Keratinocyte (primary cell): ENCODE data around the gene TLL2. TPM values are rescaled to one million over a fixed set of nuclear protein-coding genes. Genes with fewer than 3 reads are reported as not detected.

ENCODE experiments used
- DNase-seq: peaks from one replicate; pipeline ENCODE4 v3.0.0-alpha.2; 2011; ENCODE audit warnings: low read depth, missing footprints, low spot score
- FAIRE-seq: peaks from 2 replicates; lab custom pipeline; 2011; peaks lifted over from hg19 to GRCh38; lab: Jason Lieb, UNC
- H2AFZ ChIP-seq: 2 replicates; pipeline ENCODE4 v1.6.0; 2012; ENCODE audit warnings: low read length, control low read depth, inconsistent platforms; ENCODE audit not compliant: control insufficient read depth
- H3K27ac ChIP-seq: 2 replicates; pipeline ENCODE4 v1.5.1; 2011; ENCODE audit warnings: low read length; ENCODE audit not compliant: control insufficient read depth, insufficient read depth
- H3K27me3 ChIP-seq: 3 replicates; pipeline ENCODE4 v1.6.0; 2011; ENCODE audit warnings: low read length; ENCODE audit not compliant: control insufficient read depth, insufficient read depth; ENCODE audit errors: extremely low read depth
- H3K36me3 ChIP-seq, 2 experiments: 2 replicates in 1 of 2; 3 replicates in 1 of 2; pipeline ENCODE4 v1.5.1; 2011; ENCODE audit warnings: low read length in 2 of 2, mild to moderate bottlenecking in 1 of 2; ENCODE audit not compliant: control insufficient read depth in 2 of 2, insufficient read depth in 2 of 2; ENCODE audit errors: extremely low read depth in 1 of 2
- H3K4me1 ChIP-seq: 3 replicates; pipeline ENCODE4 v1.5.1; 2011; ENCODE audit warnings: low read length; ENCODE audit not compliant: control insufficient read depth, insufficient read depth; ENCODE audit errors: extremely low read depth
- H3K4me2 ChIP-seq: 3 replicates; pipeline ENCODE4 v1.6.0; 2011; ENCODE audit warnings: low read depth, low read length; ENCODE audit not compliant: control insufficient read depth, insufficient read depth; ENCODE audit errors: extremely low read depth
- H3K4me3 ChIP-seq, 3 experiments: fragments of 200-600 bp in 1 of 3; sonication (generic) in 1 of 3; 2 replicates in 2 of 3; 3 replicates in 1 of 3; pipeline ENCODE4 v1.5.1; 2011 to 2016; ENCODE audit warnings: low read length in 3 of 3, mild to moderate bottlenecking in 3 of 3, control low read depth in 2 of 3, inconsistent platforms in 1 of 3, low read depth in 1 of 3, mixed read lengths in 1 of 3, mixed run types in 1 of 3, moderate library complexity in 1 of 3; ENCODE audit not compliant: control insufficient read depth in 2 of 3, insufficient read depth in 2 of 3; ENCODE audit errors: extremely low read depth in 1 of 3
- H3K79me2 ChIP-seq: 2 replicates; pipeline ENCODE4 v1.6.0; 2012; ENCODE audit warnings: low read length; ENCODE audit not compliant: control insufficient read depth, insufficient read depth
- H3K9ac ChIP-seq: 3 replicates; pipeline ENCODE4 v1.6.0; 2011; ENCODE audit warnings: low read length; ENCODE audit not compliant: control insufficient read depth, insufficient read depth; ENCODE audit errors: extremely low read depth
- H3K9me1 ChIP-seq: 3 replicates; pipeline ENCODE4 v1.6.0; 2011; ENCODE audit warnings: low read length; ENCODE audit not compliant: control insufficient read depth, insufficient read depth; ENCODE audit errors: extremely low read depth
- H3K9me3 ChIP-seq: 2 replicates; pipeline ENCODE4 v1.5.1; 2012; ENCODE audit warnings: low read depth, low read length; ENCODE audit not compliant: control insufficient read depth
- H4K20me1 ChIP-seq: 3 replicates; pipeline ENCODE4 v1.6.0; 2011; ENCODE audit warnings: low read length; ENCODE audit not compliant: control insufficient read depth, insufficient read depth; ENCODE audit errors: extremely low read depth
- EZH2 ChIP-seq: IDR thresholded peaks from one replicate; pipeline ENCODE4 v1.6.1; 2012; ENCODE audit warnings: inconsistent platforms, mild to moderate bottlenecking, low read length, moderate library complexity
- dilution Hi-C: fragments of 300-500 bp; cut with MboI; formaldehyde crosslinking; loops from one replicate; pipeline ENCODE4 v1.7.0; 2020; ENCODE audit warnings: low sequenced_read_pairs; ENCODE audit not compliant: extremely low pct_ligation_motif_present
- polyA plus RNA-seq, 5 experiments: library from polyadenylated mRNA; depleted of rRNA in 3 of 5; stranded (reverse) in 3 of 5; stranded (forward) in 1 of 5; unstranded in 1 of 5; fragments of >200 nt; gene quantifications; 1 replicate in 1 of 5; 2 replicates in 3 of 5; 3 replicates in 1 of 5; pipeline versions ENCODE4 v1.2.1 to v1.2.3, GENCODE V29; 2011 to 2012; ENCODE audit warnings: missing spikeins in 2 of 5, low read depth in 1 of 5, low replicate concordance in 1 of 5
- TF ChIP-seq, protein P1 (sequence below), 3 experiments: IDR thresholded peaks in 1 of 3; conservative IDR thresholded peaks in 1 of 3; optimal IDR thresholded peaks in 1 of 3; 2 replicates in 2 of 3; 3 replicates in 1 of 3; pipeline versions ENCODE3 to v1.5.1; 2011; ENCODE audit warnings: low read length in 3 of 3, mild to moderate bottlenecking in 3 of 3, moderate library complexity in 2 of 3, control low read depth in 1 of 3, inconsistent platforms in 1 of 3; ENCODE audit not compliant: insufficient read depth in 2 of 3; ENCODE audit errors: extremely low read depth in 1 of 3

Gene TLL2
- polyA plus RNA-seq, 1 donor (not counting 4 experiments of a cell fraction or from before 2014, with no cell fraction given) = 0.83 TPM

DNA sequence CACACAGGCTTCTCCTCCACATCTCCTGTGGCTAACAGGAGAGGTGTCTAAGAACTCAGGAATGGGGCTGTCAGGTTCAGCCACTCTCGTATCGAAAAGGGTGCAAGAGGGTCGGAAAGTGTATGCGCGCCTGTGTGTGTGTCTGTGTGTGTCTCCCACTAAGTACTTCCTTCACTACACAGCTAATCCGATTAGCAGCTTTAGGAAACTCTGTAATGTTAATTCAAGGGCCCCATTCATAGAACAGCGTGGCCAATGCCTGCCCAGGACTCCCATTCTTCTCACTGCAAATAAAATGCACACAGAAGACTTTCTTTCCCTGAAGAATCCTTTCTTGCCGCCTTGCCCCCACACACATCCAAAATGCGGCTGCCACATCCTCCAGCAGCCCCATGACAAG lies 39.9 kb downstream of the TLL2 start:
- Histone ChIP-seq H3K79me2 (no peaks in the 10 kb centered on the region), H3K36me3 (no peaks in the 10 kb centered on the region), H3K9me3 (no peaks in the 10 kb centered on the region), H3K4me1 (no peaks in the 10 kb centered on the region), H3K27me3 (peaks cover 12% of the 10 kb centered on the region), H3K27ac (no peak overlapping the region), H4K20me1 (peaks cover 2% of the 10 kb centered on the region), H3K4me2 (no peak overlapping the region), H2AFZ (no peak overlapping the region), H3K4me3 (no peak overlapping the region), H3K9ac (no peak overlapping the region), H3K9me1 (no peaks in the 10 kb centered on the region)
- no peak for DNase-seq
- no peak for TF ChIP-seq EZH2
- TF ChIP-seq, protein P1, sequence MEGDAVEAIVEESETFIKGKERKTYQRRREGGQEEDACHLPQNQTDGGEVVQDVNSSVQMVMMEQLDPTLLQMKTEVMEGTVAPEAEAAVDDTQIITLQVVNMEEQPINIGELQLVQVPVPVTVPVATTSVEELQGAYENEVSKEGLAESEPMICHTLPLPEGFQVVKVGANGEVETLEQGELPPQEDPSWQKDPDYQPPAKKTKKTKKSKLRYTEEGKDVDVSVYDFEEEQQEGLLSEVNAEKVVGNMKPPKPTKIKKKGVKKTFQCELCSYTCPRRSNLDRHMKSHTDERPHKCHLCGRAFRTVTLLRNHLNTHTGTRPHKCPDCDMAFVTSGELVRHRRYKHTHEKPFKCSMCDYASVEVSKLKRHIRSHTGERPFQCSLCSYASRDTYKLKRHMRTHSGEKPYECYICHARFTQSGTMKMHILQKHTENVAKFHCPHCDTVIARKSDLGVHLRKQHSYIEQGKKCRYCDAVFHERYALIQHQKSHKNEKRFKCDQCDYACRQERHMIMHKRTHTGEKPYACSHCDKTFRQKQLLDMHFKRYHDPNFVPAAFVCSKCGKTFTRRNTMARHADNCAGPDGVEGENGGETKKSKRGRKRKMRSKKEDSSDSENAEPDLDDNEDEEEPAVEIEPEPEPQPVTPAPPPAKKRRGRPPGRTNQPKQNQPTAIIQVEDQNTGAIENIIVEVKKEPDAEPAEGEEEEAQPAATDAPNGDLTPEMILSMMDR (optimal IDR thresholded peaks at IDR 0.05 in 1 of 3, IDR thresholded peaks at IDR 0.05 in 1 of 3, conservative IDR thresholded peaks at IDR 0.05 in 1 of 3; ENCODE audit: extremely low read depth in 1 of 3, insufficient read depth in 2 of 3, low read length in 3 of 3) = no peak
- FAIRE-seq = no peak
- dilution Hi-C loops = no loop called here

DNA sequence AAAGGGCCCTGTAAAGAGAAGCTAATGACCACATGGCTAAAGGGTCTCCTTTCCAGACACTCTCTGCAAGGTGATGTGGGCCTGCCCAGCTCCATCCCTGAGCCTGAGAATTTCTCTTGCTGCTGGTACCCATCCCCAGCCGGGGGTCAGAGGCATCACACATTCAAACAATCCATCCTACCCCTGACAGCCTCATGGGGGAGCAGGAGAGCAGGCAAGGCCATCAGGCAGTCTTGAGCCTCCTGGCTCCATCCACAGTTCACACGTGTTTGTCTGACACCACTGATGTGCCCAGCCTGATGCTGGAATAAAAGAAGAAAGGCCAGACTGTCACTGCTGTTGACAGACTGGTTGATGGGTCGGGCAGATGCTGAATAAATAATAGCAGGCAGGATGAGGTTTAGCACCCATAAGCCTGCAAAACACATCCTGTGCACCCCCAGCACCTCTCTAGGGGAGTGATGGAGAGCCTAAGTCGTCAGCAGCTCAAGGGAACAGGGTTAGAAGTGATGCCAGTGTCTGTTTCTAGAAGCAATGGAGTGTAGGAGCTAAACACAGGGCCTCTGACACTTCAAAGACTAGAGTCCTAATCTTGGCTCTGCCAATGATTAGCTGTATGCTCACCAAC lies 43.5 kb downstream of the TLL2 start:
- no peak overlapping the region for H3K27ac ChIP-seq
- H3K79me2 ChIP-seq = no peaks in the 10 kb centered on the region
- DNase-seq (no peak), FAIRE-seq (peak; percentile 36)
- dilution Hi-C loops = no loop called here
- no peak overlapping the region for H3K9ac ChIP-seq
- H3K4me1 ChIP-seq = no peaks in the 10 kb centered on the region
- no peak overlapping the region for H3K4me3 ChIP-seq
- TF ChIP-seq, protein P1 (optimal IDR thresholded peaks at IDR 0.05 in 1 of 3, IDR thresholded peaks at IDR 0.05 in 1 of 3, conservative IDR thresholded peaks at IDR 0.05 in 1 of 3; ENCODE audit: extremely low read depth in 1 of 3, insufficient read depth in 2 of 3, low read length in 3 of 3) = peak; percentile 69 to 87 (median 83)
- no peak for TF ChIP-seq EZH2
- no peak overlapping the region for H2AFZ ChIP-seq
- H3K9me3 ChIP-seq = no peaks in the 10 kb centered on the region
- H4K20me1 ChIP-seq = no peaks in the 10 kb centered on the region
- no peaks in the 10 kb centered on the region for H3K36me3 ChIP-seq
- peaks cover 15% of the 10 kb centered on the region for H3K27me3 ChIP-seq
- H3K4me2 ChIP-seq = no peak overlapping the region
- H3K9me1 ChIP-seq = no peaks in the 10 kb centered on the region
